Neuronal stem cell (in vitro differentiated cells): Measurements from ENCODE around the gene IRAK2.

Experiments
- DNase-seq: peaks from one replicate; pipeline ENCODE4 v3.0.0-alpha.2; 2013; ENCODE audit warnings: low spot score
- H2AFZ ChIP-seq: one replicate; pipeline ENCODE4 v1.6.1; 2013; ENCODE audit warnings: mild to moderate bottlenecking, low read length, inconsistent platforms
- H2AK5ac ChIP-seq: 2 replicates; pipeline ENCODE4 v1.6.1; 2013; ENCODE audit warnings: low read depth, mild to moderate bottlenecking, inconsistent platforms, low read length, moderate library complexity, mixed read lengths
- H2BK120ac ChIP-seq: 2 replicates; pipeline ENCODE4 v1.6.1; 2013; ENCODE audit warnings: low read depth, mild to moderate bottlenecking, inconsistent platforms, low read length, moderate library complexity, mixed read lengths
- H2BK12ac ChIP-seq: one replicate; pipeline ENCODE4 v1.6.1; 2013; ENCODE audit warnings: low read length, inconsistent platforms
- H2BK15ac ChIP-seq: 2 replicates; pipeline ENCODE4 v1.6.1; 2013; ENCODE audit warnings: mild to moderate bottlenecking, low read length, inconsistent platforms, mixed read lengths
- H2BK5ac ChIP-seq: one replicate; pipeline ENCODE4 v1.6.1; 2013; ENCODE audit warnings: inconsistent platforms, mild to moderate bottlenecking, low read length, moderate library complexity
- H3K14ac ChIP-seq: one replicate; pipeline ENCODE4 v1.6.1; 2013; ENCODE audit warnings: low read length, inconsistent platforms
- H3K18ac ChIP-seq: 2 replicates; pipeline ENCODE4 v1.6.1; 2013; ENCODE audit warnings: low read length, inconsistent platforms
- H3K23ac ChIP-seq: 2 replicates; pipeline ENCODE4 v1.6.1; 2013; ENCODE audit warnings: low read depth, mild to moderate bottlenecking, mixed read lengths, low read length, inconsistent platforms; ENCODE audit not compliant: poor library complexity
- H3K27ac ChIP-seq: replicated peaks from 3 replicates; pipeline ENCODE4 v1.5.1; 2013; ENCODE audit warnings: low read length, inconsistent platforms
- H3K27me3 ChIP-seq, 3 experiments: 2 replicates each; pipeline ENCODE4 v1.6.1; 2013; ENCODE audit warnings: low read length in 3 of 3, mild to moderate bottlenecking in 2 of 3, inconsistent platforms in 1 of 3, low read depth in 1 of 3, mixed read lengths in 1 of 3, moderate library complexity in 1 of 3; ENCODE audit not compliant: control insufficient read depth in 3 of 3, insufficient read depth in 3 of 3
- H3K36me3 ChIP-seq, 2 donors: replicated peaks in 1 of 2; 2 replicates each; pipeline ENCODE4 v1.6.1; 2013; ENCODE audit warnings: low read length in 2 of 2; ENCODE audit not compliant: control insufficient read depth in 2 of 2, insufficient read depth in 2 of 2
- H3K4ac ChIP-seq: 2 replicates; pipeline ENCODE4 v1.6.1; 2013; ENCODE audit warnings: inconsistent platforms, mild to moderate bottlenecking, low read length, moderate library complexity
- H3K4me1 ChIP-seq, 2 donors: 1 replicate in 1 of 2; 2 replicates in 1 of 2; pipeline ENCODE4 v1.6.1; 2013; ENCODE audit warnings: low read length in 2 of 2, low read depth in 1 of 2; ENCODE audit not compliant: control insufficient read depth in 2 of 2, insufficient read depth in 1 of 2
- H3K4me2 ChIP-seq: one replicate; pipeline ENCODE4 v1.6.1; 2013; ENCODE audit warnings: mild to moderate bottlenecking, low read length, inconsistent platforms; ENCODE audit not compliant: insufficient read depth, poor library complexity, severe bottlenecking
- H3K4me3 ChIP-seq, 2 donors: 2 replicates each; pipeline ENCODE4 v1.5.1; 2013; ENCODE audit warnings: low read length in 2 of 2, mild to moderate bottlenecking in 2 of 2, inconsistent platforms in 1 of 2, moderate library complexity in 1 of 2
- H3K79me1 ChIP-seq: one replicate; pipeline ENCODE4 v1.6.1; 2013; ENCODE audit warnings: low read depth, mild to moderate bottlenecking, inconsistent platforms, low read length, moderate library complexity
- H3K9ac ChIP-seq: one replicate; pipeline ENCODE4 v1.6.1; 2013; ENCODE audit warnings: mild to moderate bottlenecking, low read depth, low read length, inconsistent platforms; ENCODE audit not compliant: poor library complexity
- H3K9me3 ChIP-seq, 2 donors: replicated peaks in 1 of 2; 2 replicates each; pipeline versions ENCODE3 to v1.6.1; 2013; ENCODE audit warnings: low read length in 2 of 2, mild to moderate bottlenecking in 2 of 2, inconsistent platforms in 1 of 2, low read depth in 1 of 2, mixed read lengths in 1 of 2, moderate library complexity in 1 of 2; ENCODE audit not compliant: control insufficient read depth in 2 of 2, insufficient read depth in 1 of 2
- H4K8ac ChIP-seq: one replicate; pipeline ENCODE4 v1.6.1; 2013; ENCODE audit warnings: low read depth, mild to moderate bottlenecking, inconsistent platforms, low read length, moderate library complexity
- H4K91ac ChIP-seq: one replicate; pipeline ENCODE4 v1.6.1; 2013; ENCODE audit warnings: low read length, low read depth, mild to moderate bottlenecking, inconsistent platforms; ENCODE audit not compliant: poor library complexity
- WGBS, 2 donors: extraction: QIAGEN DNeasy Blood & Tissue Kit; methylation state at CpG; one replicate each; pipeline ENCODE4 v1.1.7; 2013; ENCODE audit warnings: missing lambda C conversion rate in 2 of 2, mixed read lengths in 1 of 2; ENCODE audit not compliant: insufficient read length in 2 of 2, insufficient replicate concordance in 1 of 2; ENCODE audit errors: extremely low coverage in 2 of 2; 5-methylcytosine and 5-hydroxymethylcytosine counted together

Gene IRAK2

DNA sequence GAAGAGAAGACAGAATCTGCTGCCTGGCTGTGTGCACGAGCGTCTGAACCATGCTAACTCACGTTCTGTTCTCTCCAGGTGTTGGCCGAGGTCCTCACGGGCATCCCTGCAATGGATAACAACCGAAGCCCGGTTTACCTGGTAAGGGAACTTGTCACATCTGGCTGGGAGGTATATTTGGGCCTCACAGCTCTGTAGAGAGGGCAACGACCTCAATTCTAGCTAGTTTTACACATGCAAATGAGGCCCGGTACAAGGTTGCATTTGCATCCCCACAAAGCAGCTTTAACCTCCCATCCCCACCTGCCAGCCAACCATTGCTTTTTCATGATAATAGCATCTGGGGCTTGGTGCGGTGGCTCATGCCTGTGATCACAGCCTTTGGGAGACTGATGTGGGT lies 61.6 kb downstream of the IRAK2 start:
- H2BK5ac ChIP-seq: no peak overlapping the region
- peak overlapping the region; percentile 54 for H2BK120ac ChIP-seq
- no peak for DNase-seq
- H3K4me3 ChIP-seq: no peak overlapping the region
- H3K4me2 ChIP-seq: no peak overlapping the region
- no peak overlapping the region for H3K18ac ChIP-seq
- no peak overlapping the region for H4K91ac ChIP-seq
- no peak overlapping the region for H2AK5ac ChIP-seq
- no peak overlapping the region for H3K9ac ChIP-seq
- no peak overlapping the region for H3K4ac ChIP-seq
- H3K4me1 ChIP-seq: no peaks in the 10 kb centered on the region
- no peak overlapping the region for H3K27ac ChIP-seq
- H3K27me3 ChIP-seq: no peaks in the 10 kb centered on the region
- no peaks in the 10 kb centered on the region for H3K9me3 ChIP-seq
- H3K14ac ChIP-seq: no peak overlapping the region
- no peaks in the 10 kb centered on the region for H3K36me3 ChIP-seq
- no peaks in the 10 kb centered on the region for H3K79me1 ChIP-seq
- no peak overlapping the region for H2AFZ ChIP-seq
- H4K8ac ChIP-seq: no peak overlapping the region
- no CpG with 5 or more reads among the region's 10 CpGs for WGBS, 2 donors
- peak overlapping the region; percentile 22 for H2BK15ac ChIP-seq
- H3K23ac ChIP-seq: no peak overlapping the region
- no peak overlapping the region for H2BK12ac ChIP-seq

- no CpG with 5 or more reads among the region's 4 CpGs for WGBS, 2 donors
- H2AFZ ChIP-seq: no peak overlapping the region
- DNase-seq: no peak
Measured at GRCh38 chr3:10228248-10228950, 63.7 kb downstream of the IRAK2 start.

DNA sequence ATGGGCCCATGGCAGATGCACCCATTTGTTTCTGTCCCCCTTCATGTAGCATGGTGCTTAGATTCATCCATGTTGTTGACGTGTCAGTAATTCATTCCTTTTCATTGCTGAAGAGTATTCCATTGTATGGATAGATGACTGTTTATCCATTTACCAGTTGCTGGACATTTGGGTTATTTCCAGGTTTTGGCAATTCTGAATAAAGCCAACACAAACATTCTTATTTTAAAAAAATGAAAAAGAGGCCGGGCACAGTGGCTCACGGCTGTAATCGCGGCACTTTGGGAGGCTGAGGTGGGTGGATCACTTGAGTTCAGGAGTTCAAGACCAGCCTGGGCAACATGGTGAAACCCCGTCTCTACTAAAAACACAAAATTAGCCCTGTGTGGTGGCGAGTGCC lies 64.9 kb downstream of the IRAK2 start:
- Histone ChIP-seq H3K18ac (no peak overlapping the region), H3K27ac (no peak overlapping the region), H3K36me3 (no peaks in the 10 kb centered on the region), H2BK15ac (no peak overlapping the region), H2BK12ac (no peak overlapping the region), H2AK5ac (no peak overlapping the region), H3K14ac (no peak overlapping the region), H3K23ac (no peak overlapping the region), H2BK120ac (no peak overlapping the region), H2BK5ac (no peak overlapping the region), H3K4me1 (no peaks in the 10 kb centered on the region), H3K9me3 (no peaks in the 10 kb centered on the region), H2AFZ (no peak overlapping the region), H3K27me3 (no peaks in the 10 kb centered on the region), H3K4ac (no peak overlapping the region), H4K91ac (no peak overlapping the region), H4K8ac (no peak overlapping the region), H3K4me2 (no peak overlapping the region), H3K4me3 (no peak overlapping the region), H3K9ac (no peak overlapping the region), H3K79me1 (no peaks in the 10 kb centered on the region)
- WGBS, 2 donors: no CpG with 5 or more reads among the region's 7 CpGs
- DNase-seq: no peak

More at GRCh38 chr3:10228248-10228950, 63.7 kb downstream of the IRAK2 start:
- Histone ChIP-seq H3K79me1 (no peaks in the 10 kb centered on the region), H3K18ac (no peak overlapping the region), H3K14ac (no peak overlapping the region), H2BK5ac (no peak overlapping the region), H2AK5ac (no peak overlapping the region), H2BK12ac (no peak overlapping the region), H3K4me1 (no peaks in the 10 kb centered on the region), H3K23ac (no peak overlapping the region), H3K9ac (no peak overlapping the region), H3K4me3 (no peak overlapping the region), H3K9me3 (no peaks in the 10 kb centered on the region), H3K4ac (no peak overlapping the region), H3K27me3 (no peaks in the 10 kb centered on the region), H4K91ac (no peak overlapping the region), H3K4me2 (no peak overlapping the region), H2BK120ac (no peak overlapping the region), H4K8ac (no peak overlapping the region), H2BK15ac (no peak overlapping the region), H3K36me3 (no peaks in the 10 kb centered on the region), H3K27ac (no peak overlapping the region)

DNA sequence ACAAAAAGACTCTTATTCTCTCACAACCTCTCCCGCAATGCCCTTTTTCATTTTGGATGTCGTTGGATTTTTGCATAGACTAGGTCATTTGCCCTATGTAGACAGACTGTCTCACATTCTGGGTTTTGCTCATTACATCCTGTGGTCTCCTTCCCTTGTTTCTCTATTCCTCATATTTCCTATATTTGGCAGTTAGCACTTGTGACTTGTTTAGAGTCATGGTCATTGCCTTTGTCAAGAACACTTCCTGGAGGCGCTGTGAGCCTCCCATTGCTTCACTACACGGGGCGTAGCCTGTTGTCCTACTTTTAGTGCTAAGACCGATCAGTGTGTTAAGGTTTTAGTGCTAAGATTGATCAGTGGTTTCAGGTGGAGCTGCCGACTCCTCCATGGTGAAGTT lies 67.4 kb downstream of the IRAK2 start:
- Histone ChIP-seq H2BK120ac (no peak overlapping the region), H2AK5ac (no peak overlapping the region), H3K9me3 (peaks cover 0 to 2% of the 10 kb centered on the region in 2 donors), H2BK5ac (no peak overlapping the region), H3K79me1 (no peaks in the 10 kb centered on the region), H3K4ac (no peak overlapping the region), H3K27ac (no peak overlapping the region), H2AFZ (peak overlapping the region; percentile 49), H3K4me3 (no peak overlapping the region), H3K4me1 (peaks cover 0 to 2% of the 10 kb centered on the region in 2 donors), H2BK12ac (no peak overlapping the region), H4K91ac (no peak overlapping the region), H3K36me3 (no peaks in the 10 kb centered on the region), H3K18ac (no peak overlapping the region), H2BK15ac (no peak overlapping the region), H3K9ac (no peak overlapping the region), H3K23ac (no peak overlapping the region), H3K27me3 (no peaks in the 10 kb centered on the region), H3K4me2 (no peak overlapping the region), H4K8ac (no peak overlapping the region), H3K14ac (no peak overlapping the region)
- WGBS, 2 donors: no CpG with 5 or more reads among the region's 7 CpGs
- DNase-seq: no peak
